Esophagus muscularis mucosa (tissue), 4 donors: ENCODE data around the gene BNIP3.

Experiments
- EP300 ChIP-seq: sonication (generic); formaldehyde crosslinking; IDR thresholded peaks from one replicate; pipeline ENCODE4 v1.6.1; 2017; ENCODE audit warnings: antibody characterized with exemption
- POLR2A ChIP-seq: fragments of 450-650 bp; IDR thresholded peaks from one replicate; pipeline ENCODE4 v1.6.1; 2017; ENCODE audit warnings: antibody characterized with exemption, moderate library complexity, mild to moderate bottlenecking, low read depth
- POLR2AphosphoS5 ChIP-seq, 2 donors: sonication (generic); formaldehyde crosslinking; IDR thresholded peaks; one replicate each; pipeline ENCODE4 v1.6.1; 2017; ENCODE audit warnings: antibody characterized with exemption in 2 of 2
- TF ChIP-seq, protein P1 (sequence below), 3 experiments: fragments of 200-600 bp in 2 of 3; fragments of 450-650 bp in 1 of 3; sonication (generic) in 2 of 3; IDR thresholded peaks; one replicate each; pipeline ENCODE4 v1.5.1; 2017 to 2019; ENCODE audit warnings: antibody characterized with exemption in 3 of 3, mild to moderate bottlenecking in 2 of 3, moderate library complexity in 1 of 3

DNA sequence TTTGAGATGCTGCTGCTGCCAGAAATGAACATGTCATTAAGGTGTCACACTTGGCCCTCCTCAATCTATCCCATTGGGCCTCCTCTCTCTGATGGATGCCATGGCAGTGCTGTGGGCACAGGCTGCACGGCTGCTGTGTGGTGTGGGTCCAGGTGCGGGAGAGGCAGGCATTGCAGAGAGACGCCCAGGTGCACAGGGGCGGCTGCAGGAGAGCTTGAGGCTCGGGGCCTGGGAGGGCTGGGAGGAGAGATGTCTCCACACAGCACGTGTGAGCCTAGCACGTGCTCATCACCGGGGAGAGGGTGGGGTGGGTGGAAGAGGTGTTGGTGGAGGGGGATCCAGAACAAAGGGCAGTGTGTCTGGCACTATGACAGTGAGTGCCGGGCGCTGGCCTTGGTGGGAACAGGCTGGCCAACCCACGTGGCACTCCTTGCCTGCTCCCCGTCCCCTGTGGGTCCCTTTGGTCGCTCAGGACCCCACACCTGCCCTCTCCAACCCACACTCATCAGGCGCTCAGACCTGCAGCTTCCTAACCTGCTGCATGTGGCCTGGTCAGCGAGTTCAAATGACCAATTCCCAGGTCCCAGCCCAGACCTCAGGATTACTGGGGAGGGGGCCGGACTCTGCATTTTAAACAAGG, 39.9 kb upstream of the BNIP3 start:
- TF ChIP-seq, protein P1, sequence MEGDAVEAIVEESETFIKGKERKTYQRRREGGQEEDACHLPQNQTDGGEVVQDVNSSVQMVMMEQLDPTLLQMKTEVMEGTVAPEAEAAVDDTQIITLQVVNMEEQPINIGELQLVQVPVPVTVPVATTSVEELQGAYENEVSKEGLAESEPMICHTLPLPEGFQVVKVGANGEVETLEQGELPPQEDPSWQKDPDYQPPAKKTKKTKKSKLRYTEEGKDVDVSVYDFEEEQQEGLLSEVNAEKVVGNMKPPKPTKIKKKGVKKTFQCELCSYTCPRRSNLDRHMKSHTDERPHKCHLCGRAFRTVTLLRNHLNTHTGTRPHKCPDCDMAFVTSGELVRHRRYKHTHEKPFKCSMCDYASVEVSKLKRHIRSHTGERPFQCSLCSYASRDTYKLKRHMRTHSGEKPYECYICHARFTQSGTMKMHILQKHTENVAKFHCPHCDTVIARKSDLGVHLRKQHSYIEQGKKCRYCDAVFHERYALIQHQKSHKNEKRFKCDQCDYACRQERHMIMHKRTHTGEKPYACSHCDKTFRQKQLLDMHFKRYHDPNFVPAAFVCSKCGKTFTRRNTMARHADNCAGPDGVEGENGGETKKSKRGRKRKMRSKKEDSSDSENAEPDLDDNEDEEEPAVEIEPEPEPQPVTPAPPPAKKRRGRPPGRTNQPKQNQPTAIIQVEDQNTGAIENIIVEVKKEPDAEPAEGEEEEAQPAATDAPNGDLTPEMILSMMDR (IDR thresholded peaks at IDR 0.05): no peak
- no peak for TF ChIP-seq POLR2AphosphoS5 (IDR thresholded peaks at IDR 0.05)
- TF ChIP-seq EP300: no peak
- TF ChIP-seq POLR2A: no peak
